HepG2 (cell line): ENCODE results near the gene PDK1. TPM values are rescaled to one million over a fixed set of nuclear protein-coding genes. Genes with fewer than 3 reads are reported as not detected.

Source experiments
- AGO1 ChIP-seq: fragments of 200-400 bp; formaldehyde crosslinking; IDR thresholded peaks from 2 replicates; pipeline ENCODE4 v1.6.1; 2017; ENCODE audit warnings: mild to moderate bottlenecking, low read depth, low read length, moderate library complexity; ENCODE audit not compliant: poor library complexity, severe bottlenecking
- CENPX ChIP-seq: sonication (generic); formaldehyde crosslinking; IDR thresholded peaks from 2 replicates; pipeline ENCODE4 v1.9.0; 2021; ENCODE audit warnings: mild to moderate bottlenecking, missing genetic modification reagents, moderate library complexity
- E2F5 ChIP-seq: sonication (generic); formaldehyde crosslinking; conservative IDR thresholded peaks from 2 replicates; pipeline ENCODE4 v1.4.0; 2020; ENCODE audit warnings: missing genetic modification reagents
- FOXA3 ChIP-seq: IDR thresholded peaks from 2 replicates; pipeline ENCODE4 v1.6.1; 2016; ENCODE audit warnings: missing genetic modification reagents, missing compliant biosample characterization
- FOXP4 ChIP-seq: sonication (generic); formaldehyde crosslinking; IDR thresholded peaks from 2 replicates; pipeline ENCODE4 v1.4.0; 2020; ENCODE audit warnings: missing genetic modification reagents
- GTF3A ChIP-seq: sonication (generic); formaldehyde crosslinking; conservative IDR thresholded peaks from 2 replicates; pipeline ENCODE4 v1.4.0; 2020; ENCODE audit warnings: mild to moderate bottlenecking, missing genetic modification reagents
- IRX3 ChIP-seq: sonication (generic); formaldehyde crosslinking; IDR thresholded peaks from 2 replicates; pipeline ENCODE4 v1.8.1; 2023; ENCODE audit warnings: mild to moderate bottlenecking, low read depth, missing genetic modification reagents, borderline replicate concordance
- RFX3 ChIP-seq: IDR thresholded peaks from 2 replicates; pipeline ENCODE4 v1.6.1; 2016; ENCODE audit warnings: missing biosample characterization, missing genetic modification reagents
- RFXAP ChIP-seq: sonication (generic); formaldehyde crosslinking; IDR thresholded peaks from 2 replicates; pipeline ENCODE4 v1.4.0; 2020; ENCODE audit warnings: missing genetic modification reagents, borderline replicate concordance
- TCF7L2 ChIP-seq: IDR thresholded peaks from 2 replicates; pipeline ENCODE4 v1.6.1; 2011; ENCODE audit warnings: mild to moderate bottlenecking, low read depth, low read length, moderate library complexity
- THAP11 ChIP-seq: IDR thresholded peaks from 2 replicates; pipeline ENCODE4 v1.6.1; 2016; ENCODE audit warnings: missing biosample characterization, missing genetic modification reagents
- ZNF124 ChIP-seq: sonication (generic); formaldehyde crosslinking; IDR thresholded peaks from 2 replicates; pipeline ENCODE4 v1.4.0; 2020; ENCODE audit warnings: missing genetic modification reagents
- ZNF280D ChIP-seq: sonication (generic); formaldehyde crosslinking; IDR thresholded peaks from 2 replicates; pipeline ENCODE4 v1.5.1; 2020; ENCODE audit warnings: mild to moderate bottlenecking, missing genetic modification reagents
- ZNF816 ChIP-seq: sonication (generic); formaldehyde crosslinking; IDR thresholded peaks from 2 replicates; pipeline ENCODE4 v1.8.0; 2022; ENCODE audit warnings: missing genetic modification reagents, mild to moderate bottlenecking, borderline replicate concordance
- ZNF891 ChIP-seq: sonication (generic); formaldehyde crosslinking; IDR thresholded peaks from 2 replicates; pipeline ENCODE4 v1.5.0; 2020; ENCODE audit warnings: mild to moderate bottlenecking, missing genetic modification reagents
- ZSCAN20 ChIP-seq: sonication (generic); formaldehyde crosslinking; IDR thresholded peaks from 2 replicates; pipeline ENCODE4 v1.4.0; 2020; ENCODE audit warnings: missing genetic modification reagents, mild to moderate bottlenecking, borderline replicate concordance
- polyA plus RNA-seq, 8 experiments: library from polyadenylated mRNA; depleted of rRNA in 3 of 8; stranded (reverse) in 7 of 8; unstranded in 1 of 8; fragments of >200 nt; fragmentation: Illumina TruSeq in 4 of 8; extraction: Trizol in 4 of 8; gene quantifications; 2 replicates each; pipeline versions ENCODE4 v1.2.1 to v1.2.3, GENCODE V29; 2011 to 2016; ENCODE audit warnings: low read depth in 4 of 8, missing spikeins in 1 of 8, mixed read lengths in 1 of 8; ENCODE audit not compliant: insufficient read depth in 1 of 8
- total RNA-seq, 5 experiments: library from RNA; depleted of rRNA; stranded (reverse); fragments of >200 nt; fragmentation: Illumina TruSeq; extraction: Trizol; gene quantifications; 2 replicates each; pipeline ENCODE4 v1.2.3, GENCODE V29; 2016; ENCODE audit warnings: low read depth in 1 of 5
- TF ChIP-seq, protein P1 (sequence below): sonication (generic); formaldehyde crosslinking; conservative IDR thresholded peaks from 2 replicates; pipeline ENCODE4 v1.5.0; 2020; ENCODE audit warnings: missing genetic modification reagents
- TF ChIP-seq, protein P2 (sequence below): sonication (generic); formaldehyde crosslinking; conservative IDR thresholded peaks from 2 replicates; pipeline ENCODE4 v1.8.0; 2022; ENCODE audit warnings: low read depth, missing genetic modification reagents
- TF ChIP-seq, protein P3 (sequence below): IDR thresholded peaks from 2 replicates; pipeline ENCODE4 v1.6.1; 2016; ENCODE audit warnings: missing genetic modification reagents, missing compliant biosample characterization

PDK1 gene
- total and polyA plus RNA-seq, 2 of the 13 experiments (the other 11 are each of a cell fraction or from before 2014, with no cell fraction given): 11.9 to 96.9 TPM

DNA sequence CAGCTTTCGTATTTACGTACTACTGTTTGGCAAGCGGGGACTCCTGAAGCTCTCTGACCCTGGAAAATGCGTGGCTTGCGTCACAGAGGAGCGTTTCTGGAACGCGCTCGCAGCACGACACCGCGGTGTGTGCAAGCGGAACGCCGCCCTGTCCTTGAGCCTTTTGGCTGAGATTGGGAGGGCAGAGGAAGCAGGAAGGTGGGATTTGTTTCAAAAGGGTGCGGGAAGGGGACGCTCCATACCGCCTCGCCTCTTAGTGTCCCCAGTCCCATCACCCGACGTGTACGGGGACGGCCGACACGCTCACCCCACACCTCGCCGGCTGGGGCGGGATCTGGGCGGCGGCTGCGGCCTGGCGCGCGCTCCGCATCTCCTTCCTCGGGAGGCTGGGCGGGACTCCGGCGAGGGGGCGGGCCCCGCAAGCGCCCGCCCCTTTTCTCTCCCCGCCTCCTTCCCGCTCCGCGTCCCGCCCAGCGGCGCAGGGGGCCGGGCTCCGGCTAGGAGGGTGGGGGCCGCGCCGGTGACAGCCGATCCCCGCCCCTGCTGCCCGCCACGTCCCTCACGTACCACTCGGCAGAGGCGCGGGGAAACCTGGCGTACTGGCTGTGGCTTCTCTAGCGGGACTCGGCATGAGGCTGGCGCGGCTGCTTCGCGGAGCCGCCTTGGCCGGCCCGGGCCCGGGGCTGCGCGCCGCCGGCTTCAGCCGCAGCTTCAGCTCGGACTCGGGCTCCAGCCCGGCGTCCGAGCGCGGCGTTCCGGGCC, at the start of gene PDK1 (continued):
- TF ChIP-seq FOXP4 (peak; percentile 45; the same call in 1 of the 2 replicates), E2F5 (no peak), ZSCAN20 (CRISPR knock-in tag) (no peak; the same call in 1 of the 2 replicates), RFXAP (peak; percentile 54; the same call in 1 of the 2 replicates), ZNF816 (CRISPR knock-in tag) (no peak), ZNF124 (CRISPR knock-in tag) (0 out of 2 replicates have a peak, but pooled peaks have one; percentile 59), FOXA3 (CRISPR knock-in tag) (peak; percentile 76), ZNF891 (CRISPR knock-in tag) (peak; percentile 83; the same call in 1 of the 2 replicates), THAP11 (peak; percentile 73), CENPX (CRISPR knock-in tag) (no peak), GTF3A (CRISPR knock-in tag) (no peak; the same call in 1 of the 2 replicates), TCF7L2 (no peak), AGO1 (peak; percentile 63), ZNF280D (CRISPR knock-in tag) (no peak; the same call in 1 of the 2 replicates), IRX3 (no peak; the same call in 1 of the 2 replicates), RFX3 (CRISPR knock-in tag) (no peak)
- TF ChIP-seq, protein P1, sequence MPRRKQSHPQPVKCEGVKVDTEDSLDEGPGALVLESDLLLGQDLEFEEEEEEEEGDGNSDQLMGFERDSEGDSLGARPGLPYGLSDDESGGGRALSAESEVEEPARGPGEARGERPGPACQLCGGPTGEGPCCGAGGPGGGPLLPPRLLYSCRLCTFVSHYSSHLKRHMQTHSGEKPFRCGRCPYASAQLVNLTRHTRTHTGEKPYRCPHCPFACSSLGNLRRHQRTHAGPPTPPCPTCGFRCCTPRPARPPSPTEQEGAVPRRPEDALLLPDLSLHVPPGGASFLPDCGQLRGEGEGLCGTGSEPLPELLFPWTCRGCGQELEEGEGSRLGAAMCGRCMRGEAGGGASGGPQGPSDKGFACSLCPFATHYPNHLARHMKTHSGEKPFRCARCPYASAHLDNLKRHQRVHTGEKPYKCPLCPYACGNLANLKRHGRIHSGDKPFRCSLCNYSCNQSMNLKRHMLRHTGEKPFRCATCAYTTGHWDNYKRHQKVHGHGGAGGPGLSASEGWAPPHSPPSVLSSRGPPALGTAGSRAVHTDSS (CRISPR knock-in tag): 0 out of 2 replicates have a peak, but pooled peaks have one; percentile 15
- TF ChIP-seq, protein P2, sequence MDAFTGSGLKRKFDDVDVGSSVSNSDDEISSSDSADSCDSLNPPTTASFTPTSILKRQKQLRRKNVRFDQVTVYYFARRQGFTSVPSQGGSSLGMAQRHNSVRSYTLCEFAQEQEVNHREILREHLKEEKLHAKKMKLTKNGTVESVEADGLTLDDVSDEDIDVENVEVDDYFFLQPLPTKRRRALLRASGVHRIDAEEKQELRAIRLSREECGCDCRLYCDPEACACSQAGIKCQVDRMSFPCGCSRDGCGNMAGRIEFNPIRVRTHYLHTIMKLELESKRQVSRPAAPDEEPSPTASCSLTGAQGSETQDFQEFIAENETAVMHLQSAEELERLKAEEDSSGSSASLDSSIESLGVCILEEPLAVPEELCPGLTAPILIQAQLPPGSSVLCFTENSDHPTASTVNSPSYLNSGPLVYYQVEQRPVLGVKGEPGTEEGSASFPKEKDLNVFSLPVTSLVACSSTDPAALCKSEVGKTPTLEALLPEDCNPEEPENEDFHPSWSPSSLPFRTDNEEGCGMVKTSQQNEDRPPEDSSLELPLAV (CRISPR knock-in tag): no peak
- TF ChIP-seq, protein P3, sequence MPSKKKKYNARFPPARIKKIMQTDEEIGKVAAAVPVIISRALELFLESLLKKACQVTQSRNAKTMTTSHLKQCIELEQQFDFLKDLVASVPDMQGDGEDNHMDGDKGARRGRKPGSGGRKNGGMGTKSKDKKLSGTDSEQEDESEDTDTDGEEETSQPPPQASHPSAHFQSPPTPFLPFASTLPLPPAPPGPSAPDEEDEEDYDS (CRISPR knock-in tag): peak; percentile 53
